ENCODE measurements around the gene ACOT8. TPM values are rescaled to one million over a fixed set of nuclear protein-coding genes. Genes with fewer than 3 reads are reported as not detected.

Gene ACOT8
- total RNA-seq, 1 experiment from 2014 or later, result 38.1 TPM

GRCh38 chr20:45890985-45891983, 34.1 kb upstream of the ACOT8 start, which contains the start of the genes CTSA and NEURL2 (continued):
- no peak; the same call in 1 of the 2 replicates for TF ChIP-seq PRDM15 (CRISPR knock-in tag; IDR thresholded peaks at IDR 0.05)
- TF ChIP-seq KAT7 (CRISPR knock-in tag; IDR thresholded peaks at IDR 0.05; ENCODE audit: borderline replicate concordance), result no peak; the same call in 1 of the 2 replicates
- TF ChIP-seq EMX1 (CRISPR knock-in tag; IDR thresholded peaks at IDR 0.05), result no peak
- TF ChIP-seq OVOL2 (CRISPR knock-in tag; IDR thresholded peaks at IDR 0.05; ENCODE audit: borderline replicate concordance), result no peak
- 0 out of 2 replicates have a peak, but pooled peaks have one; percentile 51 for TF ChIP-seq IRF2 (CRISPR knock-in tag; IDR thresholded peaks at IDR 0.05; ENCODE audit: borderline replicate concordance, low read depth)
- TF ChIP-seq CREM (CRISPR knock-in tag; IDR thresholded peaks at IDR 0.05), result no peak
- TF ChIP-seq, protein P1, sequence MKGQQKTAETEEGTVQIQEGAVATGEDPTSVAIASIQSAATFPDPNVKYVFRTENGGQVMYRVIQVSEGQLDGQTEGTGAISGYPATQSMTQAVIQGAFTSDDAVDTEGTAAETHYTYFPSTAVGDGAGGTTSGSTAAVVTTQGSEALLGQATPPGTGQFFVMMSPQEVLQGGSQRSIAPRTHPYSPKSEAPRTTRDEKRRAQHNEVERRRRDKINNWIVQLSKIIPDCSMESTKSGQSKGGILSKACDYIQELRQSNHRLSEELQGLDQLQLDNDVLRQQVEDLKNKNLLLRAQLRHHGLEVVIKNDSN (CRISPR knock-in tag; IDR thresholded peaks at IDR 0.05), result peak; percentile 100
- TF ChIP-seq, protein P2, sequence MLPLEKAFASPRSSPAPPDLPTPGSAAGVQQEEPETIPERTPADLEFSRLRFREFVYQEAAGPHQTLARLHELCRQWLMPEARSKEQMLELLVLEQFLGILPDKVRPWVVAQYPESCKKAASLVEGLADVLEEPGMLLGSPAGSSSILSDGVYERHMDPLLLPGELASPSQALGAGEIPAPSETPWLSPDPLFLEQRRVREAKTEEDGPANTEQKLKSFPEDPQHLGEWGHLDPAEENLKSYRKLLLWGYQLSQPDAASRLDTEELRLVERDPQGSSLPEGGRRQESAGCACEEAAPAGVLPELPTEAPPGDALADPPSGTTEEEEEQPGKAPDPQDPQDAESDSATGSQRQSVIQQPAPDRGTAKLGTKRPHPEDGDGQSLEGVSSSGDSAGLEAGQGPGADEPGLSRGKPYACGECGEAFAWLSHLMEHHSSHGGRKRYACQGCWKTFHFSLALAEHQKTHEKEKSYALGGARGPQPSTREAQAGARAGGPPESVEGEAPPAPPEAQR (CRISPR knock-in tag; IDR thresholded peaks at IDR 0.05), result no peak
- TF ChIP-seq, protein P3, sequence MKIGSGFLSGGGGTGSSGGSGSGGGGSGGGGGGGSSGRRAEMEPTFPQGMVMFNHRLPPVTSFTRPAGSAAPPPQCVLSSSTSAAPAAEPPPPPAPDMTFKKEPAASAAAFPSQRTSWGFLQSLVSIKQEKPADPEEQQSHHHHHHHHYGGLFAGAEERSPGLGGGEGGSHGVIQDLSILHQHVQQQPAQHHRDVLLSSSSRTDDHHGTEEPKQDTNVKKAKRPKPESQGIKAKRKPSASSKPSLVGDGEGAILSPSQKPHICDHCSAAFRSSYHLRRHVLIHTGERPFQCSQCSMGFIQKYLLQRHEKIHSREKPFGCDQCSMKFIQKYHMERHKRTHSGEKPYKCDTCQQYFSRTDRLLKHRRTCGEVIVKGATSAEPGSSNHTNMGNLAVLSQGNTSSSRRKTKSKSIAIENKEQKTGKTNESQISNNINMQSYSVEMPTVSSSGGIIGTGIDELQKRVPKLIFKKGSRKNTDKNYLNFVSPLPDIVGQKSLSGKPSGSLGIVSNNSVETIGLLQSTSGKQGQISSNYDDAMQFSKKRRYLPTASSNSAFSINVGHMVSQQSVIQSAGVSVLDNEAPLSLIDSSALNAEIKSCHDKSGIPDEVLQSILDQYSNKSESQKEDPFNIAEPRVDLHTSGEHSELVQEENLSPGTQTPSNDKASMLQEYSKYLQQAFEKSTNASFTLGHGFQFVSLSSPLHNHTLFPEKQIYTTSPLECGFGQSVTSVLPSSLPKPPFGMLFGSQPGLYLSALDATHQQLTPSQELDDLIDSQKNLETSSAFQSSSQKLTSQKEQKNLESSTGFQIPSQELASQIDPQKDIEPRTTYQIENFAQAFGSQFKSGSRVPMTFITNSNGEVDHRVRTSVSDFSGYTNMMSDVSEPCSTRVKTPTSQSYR (CRISPR knock-in tag; IDR thresholded peaks at IDR 0.05), result no peak
- no peak for TF ChIP-seq ATF1 (CRISPR knock-in tag; IDR thresholded peaks at IDR 0.05)
- TF ChIP-seq, protein P4, sequence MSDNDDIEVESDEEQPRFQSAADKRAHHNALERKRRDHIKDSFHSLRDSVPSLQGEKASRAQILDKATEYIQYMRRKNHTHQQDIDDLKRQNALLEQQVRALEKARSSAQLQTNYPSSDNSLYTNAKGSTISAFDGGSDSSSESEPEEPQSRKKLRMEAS (CRISPR knock-in tag; IDR thresholded peaks at IDR 0.05), result peak; percentile 88
- TF ChIP-seq MYBL2 (CRISPR knock-in tag; IDR thresholded peaks at IDR 0.05), result peak; percentile 75; the same call in 1 of the 2 replicates
- TF ChIP-seq ZNF232 (CRISPR knock-in tag; IDR thresholded peaks at IDR 0.05), result no peak
- TF ChIP-seq, protein P5, sequence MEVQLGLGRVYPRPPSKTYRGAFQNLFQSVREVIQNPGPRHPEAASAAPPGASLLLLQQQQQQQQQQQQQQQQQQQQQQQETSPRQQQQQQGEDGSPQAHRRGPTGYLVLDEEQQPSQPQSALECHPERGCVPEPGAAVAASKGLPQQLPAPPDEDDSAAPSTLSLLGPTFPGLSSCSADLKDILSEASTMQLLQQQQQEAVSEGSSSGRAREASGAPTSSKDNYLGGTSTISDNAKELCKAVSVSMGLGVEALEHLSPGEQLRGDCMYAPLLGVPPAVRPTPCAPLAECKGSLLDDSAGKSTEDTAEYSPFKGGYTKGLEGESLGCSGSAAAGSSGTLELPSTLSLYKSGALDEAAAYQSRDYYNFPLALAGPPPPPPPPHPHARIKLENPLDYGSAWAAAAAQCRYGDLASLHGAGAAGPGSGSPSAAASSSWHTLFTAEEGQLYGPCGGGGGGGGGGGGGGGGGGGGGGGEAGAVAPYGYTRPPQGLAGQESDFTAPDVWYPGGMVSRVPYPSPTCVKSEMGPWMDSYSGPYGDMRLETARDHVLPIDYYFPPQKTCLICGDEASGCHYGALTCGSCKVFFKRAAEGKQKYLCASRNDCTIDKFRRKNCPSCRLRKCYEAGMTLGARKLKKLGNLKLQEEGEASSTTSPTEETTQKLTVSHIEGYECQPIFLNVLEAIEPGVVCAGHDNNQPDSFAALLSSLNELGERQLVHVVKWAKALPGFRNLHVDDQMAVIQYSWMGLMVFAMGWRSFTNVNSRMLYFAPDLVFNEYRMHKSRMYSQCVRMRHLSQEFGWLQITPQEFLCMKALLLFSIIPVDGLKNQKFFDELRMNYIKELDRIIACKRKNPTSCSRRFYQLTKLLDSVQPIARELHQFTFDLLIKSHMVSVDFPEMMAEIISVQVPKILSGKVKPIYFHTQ (CRISPR knock-in tag; IDR thresholded peaks at IDR 0.05), result no peak
- TF ChIP-seq CBFB (CRISPR knock-in tag; IDR thresholded peaks at IDR 0.05; ENCODE audit: low read depth), result 0 out of 2 replicates have a peak, but pooled peaks have one; percentile 50
- no peak for TF ChIP-seq NFE2L1 (CRISPR knock-in tag; IDR thresholded peaks at IDR 0.05)
- TF ChIP-seq, protein P6, sequence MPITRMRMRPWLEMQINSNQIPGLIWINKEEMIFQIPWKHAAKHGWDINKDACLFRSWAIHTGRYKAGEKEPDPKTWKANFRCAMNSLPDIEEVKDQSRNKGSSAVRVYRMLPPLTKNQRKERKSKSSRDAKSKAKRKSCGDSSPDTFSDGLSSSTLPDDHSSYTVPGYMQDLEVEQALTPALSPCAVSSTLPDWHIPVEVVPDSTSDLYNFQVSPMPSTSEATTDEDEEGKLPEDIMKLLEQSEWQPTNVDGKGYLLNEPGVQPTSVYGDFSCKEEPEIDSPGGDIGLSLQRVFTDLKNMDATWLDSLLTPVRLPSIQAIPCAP (CRISPR knock-in tag; IDR thresholded peaks at IDR 0.05), result 0 out of 2 replicates have a peak, but pooled peaks have one; percentile 5
- peak; percentile 81 for TF ChIP-seq TP53 (CRISPR knock-in tag; IDR thresholded peaks at IDR 0.05)
- TF ChIP-seq STAT6 (CRISPR knock-in tag; conservative IDR thresholded peaks at IDR 0.05; ENCODE audit: low read depth), result no peak
- 0 out of 2 replicates have a peak, but pooled peaks have one; percentile 47 for TF ChIP-seq FOXJ3 (CRISPR knock-in tag; IDR thresholded peaks at IDR 0.05; ENCODE audit: borderline replicate concordance)
- TF ChIP-seq ZNF423 (CRISPR knock-in tag; IDR thresholded peaks at IDR 0.05), result peak; percentile 59; the same call in 1 of the 2 replicates
- TF ChIP-seq SMAD4 (CRISPR knock-in tag; IDR thresholded peaks at IDR 0.05), result peak; percentile 70; the same call in 1 of the 2 replicates
